ENCODE data around the gene ZBTB21. TPM values are rescaled to one million over a fixed set of nuclear protein-coding genes. Genes with fewer than 3 reads are reported as not detected.

The ZBTB21 gene
- total and polyA plus RNA-seq, 2 of the 8 experiments (the other 6 are each of a cell fraction or from before 2014, with no cell fraction given) = 3.9 to 17.8 TPM

GRCh38 chr21:42041711-42042110 is 31.6 kb upstream of the ZBTB21 start (continued):
- TF ChIP-seq CHD7 (IDR thresholded peaks at IDR 0.05; ENCODE audit: insufficient replicate concordance, low read length) (no peak), SIRT6 (IDR thresholded peaks at IDR 0.05; ENCODE audit: low read length) (no peak), TCF12 (IDR thresholded peaks at IDR 0.05; ENCODE audit: low read depth, low read length) (no peak), JUN (IDR thresholded peaks at IDR 0.05; ENCODE audit: low read depth, low read length) (no peak), TAF7 (optimal IDR thresholded peaks at IDR 0.05; ENCODE audit: borderline replicate concordance, low read depth, low read length) (no peak), ZNF274 (IDR thresholded peaks at IDR 0.05; ENCODE audit: borderline replicate concordance, extremely low read depth, low read length) (no peak), BCL11A (IDR thresholded peaks at IDR 0.05; ENCODE audit: low read depth in 2 of 2, low read length in 2 of 2) (no peak), TAF1 (IDR thresholded peaks at IDR 0.05; ENCODE audit: low read depth, low read length) (no peak), TBP (IDR thresholded peaks at IDR 0.05; ENCODE audit: low read depth, low read length) (no peak)
